Peyer's patch (tissue), 4 donors: ENCODE results near the gene UGGT1. TPM values are rescaled to one million over a fixed set of nuclear protein-coding genes. Genes with fewer than 3 reads are reported as not detected.

ENCODE experiments used
- DNase-seq, 3 donors: peaks; one replicate each; pipeline ENCODE4 v3.0.0-alpha.2; 2017 to 2019
- H3K27ac ChIP-seq, 4 donors: fragments of 200-600 bp; sonication (generic); one replicate each; pipeline ENCODE4 v1.5.1; 2016 to 2019
- H3K27me3 ChIP-seq, 2 donors: fragments of 200-600 bp; sonication (generic); one replicate each; pipeline ENCODE4 v1.5.1; 2019
- H3K36me3 ChIP-seq, 3 donors: fragments of 200-600 bp; sonication (generic); one replicate each; pipeline ENCODE4 v1.5.1; 2016 to 2019
- H3K4me1 ChIP-seq, 4 donors: fragments of 200-600 bp; sonication (generic); one replicate each; pipeline ENCODE4 v1.5.1; 2016 to 2019
- H3K4me3 ChIP-seq, 4 donors: fragments of 200-600 bp; sonication (generic); 1 replicate in 3 of 4; 2 replicates in 1 of 4; pipeline ENCODE4 v1.5.1; 2016 to 2019; ENCODE audit warnings: mild to moderate bottlenecking in 1 of 4
- H3K9me3 ChIP-seq, 4 donors: fragments of 200-600 bp; sonication (generic); one replicate each; pipeline ENCODE4 v1.5.1; 2016 to 2019; ENCODE audit warnings: mild to moderate bottlenecking in 1 of 4
- POLR2A ChIP-seq, 2 donors: fragments of 450-650 bp; IDR thresholded peaks; one replicate each; pipeline ENCODE4 v1.5.1; 2017; ENCODE audit warnings: antibody characterized with exemption in 2 of 2, mild to moderate bottlenecking in 2 of 2, moderate library complexity in 2 of 2
- total RNA-seq, 4 donors: library from RNA; depleted of rRNA; stranded (reverse); fragments of >200 nt; gene quantifications; one replicate each; pipeline ENCODE4 v1.1.0, GENCODE V29; 2016
- TF ChIP-seq, protein P1 (sequence below), 6 experiments: fragments of 450-650 bp in 4 of 6; fragments of 200-600 bp in 2 of 6; sonication (generic) in 1 of 6; IDR thresholded peaks; one replicate each; pipeline ENCODE4 v1.5.1; 2017 to 2019; ENCODE audit warnings: antibody characterized with exemption in 6 of 6, mild to moderate bottlenecking in 3 of 6, moderate library complexity in 1 of 6

UGGT1 gene
- total RNA-seq, 4 donors from 2014 or later: 40.8 to 65.3 (median 57.3) TPM

DNA sequence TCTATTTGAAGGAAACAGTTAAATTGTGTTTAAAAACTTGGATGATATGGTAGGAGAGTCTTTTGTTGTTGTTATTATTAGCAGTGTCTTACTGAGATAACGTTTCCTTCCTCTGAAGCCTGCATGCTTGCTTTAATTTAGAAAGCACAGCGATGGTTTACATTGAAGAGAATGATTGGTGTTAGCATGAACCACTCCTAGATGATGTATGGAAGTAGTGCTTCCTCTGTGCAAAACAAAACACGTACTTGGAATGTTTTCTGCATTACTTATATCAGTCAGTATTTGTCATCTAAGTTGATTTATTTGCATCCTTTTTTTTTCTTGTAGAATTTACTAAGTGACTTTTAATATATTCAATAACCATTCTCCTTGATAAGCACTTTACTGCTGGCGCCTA is 89.0 kb downstream of the UGGT1 start:
- H3K36me3 ChIP-seq: peaks cover 0 to 91% (median 0%) of the 10 kb centered on the region in 3 donors

DNA sequence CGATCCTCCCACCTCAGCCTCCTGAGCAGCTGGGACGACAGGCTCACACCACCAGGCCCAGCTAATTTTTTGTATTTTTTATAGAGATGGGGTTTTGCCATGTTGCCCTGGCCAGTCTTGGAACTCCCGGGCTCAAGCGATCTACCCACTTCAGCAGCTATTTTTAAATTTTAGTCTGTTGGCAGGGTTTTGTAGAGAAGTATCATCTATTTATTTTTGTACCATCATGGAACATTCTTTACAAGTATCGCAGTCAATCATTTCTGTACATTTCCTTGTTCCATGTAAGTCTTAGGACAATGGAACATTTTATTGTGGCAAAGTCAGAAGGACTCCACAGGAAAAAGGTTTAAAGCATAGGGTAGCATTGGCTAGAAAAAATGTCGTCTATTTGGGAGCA is 94.6 kb downstream of the UGGT1 start:
- peaks cover 0 to 73% (median 0%) of the 10 kb centered on the region in 3 donors for H3K36me3 ChIP-seq
- H3K27me3 ChIP-seq: no peaks in the 10 kb centered on the region
- H3K4me3 ChIP-seq: no peak overlapping the region
- peaks cover 0 to 8% (median 0%) of the 10 kb centered on the region in 4 donors for H3K4me1 ChIP-seq
- H3K27ac ChIP-seq: no peak overlapping the region
- no peaks in the 10 kb centered on the region for H3K9me3 ChIP-seq
- no peak for TF ChIP-seq POLR2A (IDR thresholded peaks at IDR 0.05)
- TF ChIP-seq, protein P1, sequence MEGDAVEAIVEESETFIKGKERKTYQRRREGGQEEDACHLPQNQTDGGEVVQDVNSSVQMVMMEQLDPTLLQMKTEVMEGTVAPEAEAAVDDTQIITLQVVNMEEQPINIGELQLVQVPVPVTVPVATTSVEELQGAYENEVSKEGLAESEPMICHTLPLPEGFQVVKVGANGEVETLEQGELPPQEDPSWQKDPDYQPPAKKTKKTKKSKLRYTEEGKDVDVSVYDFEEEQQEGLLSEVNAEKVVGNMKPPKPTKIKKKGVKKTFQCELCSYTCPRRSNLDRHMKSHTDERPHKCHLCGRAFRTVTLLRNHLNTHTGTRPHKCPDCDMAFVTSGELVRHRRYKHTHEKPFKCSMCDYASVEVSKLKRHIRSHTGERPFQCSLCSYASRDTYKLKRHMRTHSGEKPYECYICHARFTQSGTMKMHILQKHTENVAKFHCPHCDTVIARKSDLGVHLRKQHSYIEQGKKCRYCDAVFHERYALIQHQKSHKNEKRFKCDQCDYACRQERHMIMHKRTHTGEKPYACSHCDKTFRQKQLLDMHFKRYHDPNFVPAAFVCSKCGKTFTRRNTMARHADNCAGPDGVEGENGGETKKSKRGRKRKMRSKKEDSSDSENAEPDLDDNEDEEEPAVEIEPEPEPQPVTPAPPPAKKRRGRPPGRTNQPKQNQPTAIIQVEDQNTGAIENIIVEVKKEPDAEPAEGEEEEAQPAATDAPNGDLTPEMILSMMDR (IDR thresholded peaks at IDR 0.05): no peak
- DNase-seq: no peak

More for the DNA sequence above, 89.0 kb downstream of the UGGT1 start:
- no peaks in the 10 kb centered on the region for H3K4me1 ChIP-seq
- H3K4me3 ChIP-seq: no peak overlapping the region
- no peaks in the 10 kb centered on the region for H3K9me3 ChIP-seq
- no peaks in the 10 kb centered on the region for H3K27me3 ChIP-seq
- TF ChIP-seq, protein P1 (IDR thresholded peaks at IDR 0.05): no peak
- TF ChIP-seq POLR2A (IDR thresholded peaks at IDR 0.05): no peak
- DNase-seq: no peak
- H3K27ac ChIP-seq: no peak overlapping the region

DNA sequence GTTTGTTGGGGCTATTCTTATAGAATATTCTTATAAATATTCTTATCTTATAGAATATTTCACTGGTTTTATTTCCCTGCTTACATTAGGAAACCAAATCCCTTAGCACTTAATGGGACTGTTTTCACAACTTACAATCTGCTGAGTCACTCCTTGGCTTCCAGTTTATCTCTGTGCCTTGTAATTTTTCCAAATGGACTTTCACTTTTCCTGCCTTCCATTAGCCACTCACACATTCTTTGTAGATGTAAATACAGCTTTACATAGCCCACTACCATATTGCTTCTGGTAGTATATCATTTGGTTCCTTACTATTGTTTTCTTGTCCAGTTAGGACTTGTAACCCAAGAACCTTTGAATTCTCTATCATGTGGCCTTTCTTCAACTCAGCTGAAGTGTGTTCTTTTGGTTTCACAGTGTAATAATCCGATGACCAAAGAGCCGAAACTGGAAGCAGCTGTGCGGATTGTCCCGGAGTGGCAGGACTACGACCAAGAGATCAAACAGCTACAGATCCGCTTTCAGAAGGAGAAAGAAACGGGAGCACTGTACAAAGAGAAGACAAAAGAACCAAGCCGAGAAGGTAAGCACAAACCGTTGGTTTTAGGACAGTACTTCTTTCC is 96.1 kb downstream of the UGGT1 start:
- no peaks in the 10 kb centered on the region for H3K9me3 ChIP-seq
- DNase-seq: peak in 2 of 3 donors; percentile 64 to 70
- peak overlapping the region in 2 of 4 donors; percentile 27 to 40 for H3K4me3 ChIP-seq
- TF ChIP-seq, protein P1 (IDR thresholded peaks at IDR 0.05): no peak
- no peak for TF ChIP-seq POLR2A (IDR thresholded peaks at IDR 0.05)
- H3K36me3 ChIP-seq: peaks cover 0 to 65% (median 0%) of the 10 kb centered on the region in 3 donors
- peak overlapping the region in 3 of 4 donors; percentile 3 to 75 (median 65) for H3K27ac ChIP-seq
- peaks cover 0 to 8% (median 0%) of the 10 kb centered on the region in 4 donors for H3K4me1 ChIP-seq
- no peaks in the 10 kb centered on the region for H3K27me3 ChIP-seq

DNA sequence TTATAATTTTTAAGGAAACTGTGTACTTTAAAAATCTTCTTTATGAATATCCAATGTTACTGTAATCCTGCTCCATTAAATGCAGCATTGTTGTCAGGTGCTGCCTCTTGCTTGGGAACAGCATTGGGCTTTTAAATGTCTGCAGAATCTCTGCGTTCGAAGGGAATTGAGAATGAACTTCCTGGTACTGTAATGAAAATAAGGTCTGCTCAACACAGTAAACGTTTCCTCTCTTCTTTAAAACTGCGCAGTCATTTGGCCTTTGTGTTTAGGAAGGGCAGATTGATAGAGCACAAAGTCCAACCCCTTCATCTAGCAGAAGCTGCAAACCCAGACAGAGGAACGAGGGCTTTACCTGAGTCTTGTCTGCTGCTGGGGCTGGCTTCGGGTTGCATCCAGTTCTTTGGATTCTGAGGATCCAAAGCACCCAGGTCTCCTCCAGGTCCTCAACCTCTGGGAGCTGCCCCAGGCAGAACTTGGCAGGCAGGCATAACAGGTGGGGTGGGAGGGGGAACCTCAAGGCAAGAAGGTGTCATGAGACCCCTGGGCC is 104.5 kb downstream of the UGGT1 start:
- peak in 1 of 3 donors; percentile 54 for DNase-seq
- Histone ChIP-seq H3K4me1 (peaks cover 0 to 14% (median 5%) of the 10 kb centered on the region in 4 donors), H3K4me3 (peak overlapping the region in 2 of 4 donors; percentile 9 to 21), H3K36me3 (peaks cover 0 to 8% (median 0%) of the 10 kb centered on the region in 3 donors), H3K27ac (peak overlapping the region in 3 of 4 donors; percentile 23 to 75 (median 64)), H3K27me3 (no peaks in the 10 kb centered on the region), H3K9me3 (no peaks in the 10 kb centered on the region)
- no peak for TF ChIP-seq POLR2A (IDR thresholded peaks at IDR 0.05)
- TF ChIP-seq, protein P1 (IDR thresholded peaks at IDR 0.05): no peak

DNA sequence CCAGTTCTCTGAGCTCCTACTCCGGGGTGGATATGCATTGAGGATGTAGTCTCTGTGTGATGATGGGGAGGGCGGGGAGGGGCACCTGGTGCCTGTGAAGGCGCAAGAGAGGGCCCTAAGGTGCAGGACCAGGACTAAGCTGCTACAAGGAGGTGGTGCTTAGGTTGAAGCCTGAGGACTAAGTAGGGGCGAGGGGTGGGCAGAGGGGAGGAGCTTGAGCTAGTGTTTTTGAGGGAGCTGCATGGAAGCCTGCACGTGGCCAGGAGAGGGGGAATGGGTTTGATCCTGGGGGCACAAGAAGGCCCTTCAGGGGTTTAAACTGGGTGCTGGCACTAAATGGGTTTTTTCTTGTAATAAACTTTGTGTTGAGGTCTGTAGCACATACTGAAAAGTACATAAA is 105.0 kb downstream of the UGGT1 start:
- TF ChIP-seq, protein P1 (IDR thresholded peaks at IDR 0.05): no peak
- TF ChIP-seq POLR2A (IDR thresholded peaks at IDR 0.05): no peak
- DNase-seq: no peak
- peak overlapping the region in 2 of 4 donors; percentile 9 to 21 for H3K4me3 ChIP-seq
- H3K4me1 ChIP-seq: peaks cover 0 to 14% (median 5%) of the 10 kb centered on the region in 4 donors
- no peaks in the 10 kb centered on the region for H3K9me3 ChIP-seq
- H3K27me3 ChIP-seq: no peaks in the 10 kb centered on the region
- H3K27ac ChIP-seq: peak overlapping the region in 3 of 4 donors; percentile 23 to 75 (median 64)
- H3K36me3 ChIP-seq: peaks cover 0 to 3% (median 0%) of the 10 kb centered on the region in 3 donors
